ENCODE results near the gene SLC35F3.

GRCh38 chr1:234135501-234135900 lies 231.0 kb downstream of the SLC35F3 start:
- TF ChIP-seq CTCF (IDR thresholded peaks at IDR 0.05; ENCODE audit: insufficient read depth, low read length, poor library complexity, severe bottlenecking) = no peak
- no peak for TF ChIP-seq EZH2phosphoT487 (conservative IDR thresholded peaks at IDR 0.05; ENCODE audit: low read length)
